ENCODE data around the gene NBPF1. TPM values are rescaled to one million over a fixed set of nuclear protein-coding genes. Genes with fewer than 3 reads are reported as not detected.

The NBPF1 gene
- total RNA-seq, 1 experiment from 2014 or later, result 46.0 TPM

GRCh38 chr1:16615253-16616252 lies 2.2 kb upstream of the NBPF1 start:
- CTCF ChIA-PET, result interaction anchor here (1.3 to 1.8 kb wide), 2 partner anchors 9 to 92 kb away, joined by 4 to 7 read pairs; no protein-coding TSS in a partner anchor
- DNase-seq (ENCODE audit: low read depth, low spot score), result no peak
- RAD21 ChIA-PET (ENCODE audit: low non-redundant PET in 1 of 2, low total read pairs in 2 of 2, uncharacterized antibody in 2 of 2, unreplicated experiment in 2 of 2), result no interaction called here
- Histone ChIP-seq H3K9me3 (ENCODE audit: control insufficient read depth in 1 of 2, insufficient read depth in 1 of 2, low read depth in 1 of 2, low read length in 2 of 2) (no peaks in the 10 kb centered on the region), H3K4me2 (ENCODE audit: low read length) (no peak overlapping the region), H3K79me2 (ENCODE audit: insufficient read depth, low read length) (peaks cover 22% of the 10 kb centered on the region), H3K27me3 (ENCODE audit: insufficient read depth, low read length) (no peaks in the 10 kb centered on the region), H4K20me1 (ENCODE audit: insufficient read depth) (no peaks in the 10 kb centered on the region), H3K36me3 (ENCODE audit: control insufficient read depth in 1 of 2, insufficient read depth in 2 of 2, low read length in 2 of 2) (0 out of 4 replicates have a peak, but pooled peaks cover 0 to 2% of the 10 kb centered on the region in 2 experiments), H3K9me2 (ENCODE audit: insufficient read depth) (no peaks in the 10 kb centered on the region), H3K4me3 (replicated peaks in 1 of 2; ENCODE audit: low read depth in 1 of 2, low read length in 2 of 2) (no peak overlapping the region), H3K9ac (ENCODE audit: low read length) (no peak overlapping the region), H3K4me1 (ENCODE audit: control insufficient read depth in 1 of 2, insufficient read depth in 2 of 2, low read length in 2 of 2) (peaks cover 16 to 25% of the 10 kb centered on the region in 2 experiments), H2AFZ (ENCODE audit: low read depth, low read length, poor library complexity, severe bottlenecking) (no peak overlapping the region), H3K27ac (ENCODE audit: low read depth, low read length) (no peak overlapping the region)
- no peak for TF ChIP-seq ATF3 (IDR thresholded peaks at IDR 0.05)
- no peak for TF ChIP-seq RAD21 (IDR thresholded peaks at IDR 0.05; ENCODE audit: low read depth)
- TF ChIP-seq TCF7L2 (IDR thresholded peaks at IDR 0.05; ENCODE audit: borderline replicate concordance, extremely low read depth, insufficient read depth, insufficient read length), result no peak
- no peak for TF ChIP-seq YY1 (IDR thresholded peaks at IDR 0.05; ENCODE audit: extremely low read depth, insufficient replicate concordance, low read depth, low read length)
- TF ChIP-seq POLR2AphosphoS5 (IDR thresholded peaks at IDR 0.05; ENCODE audit: low read depth, low read length), result no peak
- no peak for TF ChIP-seq POLR2A (IDR thresholded peaks at IDR 0.05; ENCODE audit: borderline replicate concordance, extremely low read depth, insufficient read depth, insufficient read length)
- TF ChIP-seq MAX (IDR thresholded peaks at IDR 0.05), result no peak
- no peak for TF ChIP-seq EGR1 (IDR thresholded peaks at IDR 0.05; ENCODE audit: low read depth)
- TF ChIP-seq CEBPB (IDR thresholded peaks at IDR 0.05; ENCODE audit: low read depth), result no peak
- no peak for TF ChIP-seq SIN3A (IDR thresholded peaks at IDR 0.05; ENCODE audit: low read depth)
- no peak for TF ChIP-seq EZH2 (IDR thresholded peaks at IDR 0.05)
- TF ChIP-seq EZH2phosphoT487 (IDR thresholded peaks at IDR 0.05; ENCODE audit: borderline replicate concordance), result no peak
- no peak for TF ChIP-seq JUND (IDR thresholded peaks at IDR 0.05)
- no peak for TF ChIP-seq REST (IDR thresholded peaks at IDR 0.05; ENCODE audit: low read depth)
- no peak for ATAC-seq
- no TSS peak for BruUV-seq (replicated peaks)
- intact Hi-C loops (cut with micrococcal nuclease), result no loop called here
- POLR2A ChIA-PET, result no interaction called here
